CD8-positive, alpha-beta memory T cell (primary cell): ENCODE results near the gene FBXO45. TPM values are rescaled to one million over a fixed set of nuclear protein-coding genes. Genes with fewer than 3 reads are reported as not detected.
A peak's percentile ranks its signal among the peaks of the same experiment; 100 is the strongest.
"Not testable (repeated sequence)": the region's sequence is repeated elsewhere in the genome, so short reads cannot be mapped to it uniquely, and the experiment has no call there.

ENCODE experiments used
- CTCF ChIA-PET: fragments of 350-600 bp; sonication (Branson Sonifier 250); formaldehyde crosslinking; loops from one replicate; lab custom pipeline; 2021; ENCODE audit warnings: antibody characterized with exemption; lab: Charles Lee
- POLR2A ChIA-PET: fragments of 350-600 bp; sonication (Branson Sonifier 250); formaldehyde crosslinking; loops from one replicate; lab custom pipeline; 2021; ENCODE audit warnings: antibody characterized with exemption; lab: Charles Lee
- DNase-seq, 5 donors: peaks; one replicate each; pipeline versions ENCODE4 v3.0.0 to v3.0.0-alpha.2; 2020 to 2022; ENCODE audit warnings: mixed read lengths in 1 of 5
- H3K27ac ChIP-seq: one replicate; pipeline ENCODE4 v1.7.0; 2013; ENCODE audit warnings: low read depth, mild to moderate bottlenecking, low read length, moderate library complexity
- H3K27me3 ChIP-seq: 2 replicates; pipeline ENCODE4 v1.7.0; 2013; ENCODE audit warnings: low read length, mild to moderate bottlenecking; ENCODE audit not compliant: insufficient read depth, poor library complexity, severe bottlenecking
- H3K36me3 ChIP-seq: 2 replicates; pipeline ENCODE4 v1.7.0; 2013; ENCODE audit warnings: mild to moderate bottlenecking, low read length, moderate library complexity; ENCODE audit not compliant: insufficient read depth
- H3K4me1 ChIP-seq: 2 replicates; pipeline ENCODE4 v1.7.0; 2013; ENCODE audit warnings: mild to moderate bottlenecking, low read length, moderate library complexity; ENCODE audit not compliant: insufficient read depth
- H3K4me3 ChIP-seq: 2 replicates; pipeline ENCODE4 v1.7.0; 2013; ENCODE audit warnings: mild to moderate bottlenecking, low read length
- H3K9me3 ChIP-seq: 2 replicates; pipeline ENCODE4 v1.7.0; 2013; ENCODE audit warnings: mild to moderate bottlenecking, low read length
- H3K27ac Mint-ChIP-seq, 8 donors: one replicate each; pipeline ENCODE4 v1.8.0; 2020 to 2021; ENCODE audit warnings: mixed read lengths in 8 of 8, mild to moderate bottlenecking in 6 of 8, inconsistent platforms in 3 of 8, moderate library complexity in 3 of 8
- H3K27me3 Mint-ChIP-seq, 2 donors: one replicate each; pipeline ENCODE4 v1.8.0; 2020 to 2021; ENCODE audit warnings: mixed read lengths in 2 of 2, mild to moderate bottlenecking in 1 of 2, moderate library complexity in 1 of 2
- H3K36me3 Mint-ChIP-seq, 3 donors: one replicate each; pipeline ENCODE4 v1.8.0; 2020 to 2021; ENCODE audit warnings: mixed read lengths in 3 of 3, inconsistent platforms in 1 of 3, mild to moderate bottlenecking in 1 of 3
- H3K4me1 Mint-ChIP-seq, 3 donors: one replicate each; pipeline ENCODE4 v1.8.0; 2020 to 2021; ENCODE audit warnings: mixed read lengths in 3 of 3, inconsistent platforms in 1 of 3, mild to moderate bottlenecking in 1 of 3
- H3K4me3 Mint-ChIP-seq, 7 donors: one replicate each; pipeline ENCODE4 v1.8.0; 2020 to 2021; ENCODE audit warnings: mixed read lengths in 7 of 7, mild to moderate bottlenecking in 6 of 7, moderate library complexity in 4 of 7, inconsistent platforms in 2 of 7
- H3K9me3 Mint-ChIP-seq, 5 donors: one replicate each; pipeline ENCODE4 v1.8.0; 2020 to 2022; ENCODE audit warnings: mixed read lengths in 5 of 5, mild to moderate bottlenecking in 3 of 5, moderate library complexity in 2 of 5, inconsistent platforms in 1 of 5
- polyA plus RNA-seq: library from polyadenylated mRNA; unstranded; fragments of 300-500 nt; fragmentation: Illumina TruSeq; gene quantifications from one replicate; pipeline ENCODE4 v1.2.3, GENCODE V29; 2021
- total RNA-seq, 2 experiments: library from RNA; stranded (reverse); gene quantifications; one replicate each; pipeline ENCODE4 v1.2.3, GENCODE V29; 2021

The FBXO45 gene
- total and polyA plus RNA-seq, 3 experiments from 2014 or later: 5.6 to 30.1 (median 29.3) TPM

DNA sequence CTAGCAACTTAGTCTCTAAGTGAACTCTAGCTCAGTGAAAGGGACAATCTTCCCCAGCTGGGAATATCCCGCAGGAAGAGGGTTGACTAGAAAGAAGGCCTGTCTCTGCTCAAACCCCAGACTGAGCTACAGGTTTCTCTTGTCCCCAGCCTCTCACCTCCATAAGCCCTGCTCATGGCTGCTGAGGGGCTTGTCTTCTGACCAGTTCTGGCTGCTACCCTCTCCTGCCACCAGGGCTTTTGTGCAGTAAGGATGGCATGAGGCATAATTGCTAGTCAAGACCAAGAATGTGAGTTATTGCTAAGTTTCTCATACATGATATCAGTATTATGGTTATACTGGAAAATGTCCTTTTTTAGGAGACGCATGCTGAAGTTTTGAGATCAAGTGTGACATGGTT is 21.4 kb upstream of the FBXO45 start:
- H3K9me3 ChIP-seq: no peaks in the 10 kb centered on the region
- H3K4me3 Mint-ChIP-seq: no peak overlapping the region
- DNase-seq: no peak
- H3K27ac Mint-ChIP-seq: no peak overlapping the region
- H3K9me3 Mint-ChIP-seq: peaks cover 0 to 15% (median 2%) of the 10 kb centered on the region in 5 donors
- H3K36me3 Mint-ChIP-seq: peaks cover 0 to 10% (median 3%) of the 10 kb centered on the region in 3 donors
- H3K36me3 ChIP-seq: no peaks in the 10 kb centered on the region
- no peaks in the 10 kb centered on the region for H3K4me1 ChIP-seq
- H3K4me1 Mint-ChIP-seq: no peaks in the 10 kb centered on the region
- ChIA-PET CTCF (no interaction called here), POLR2A (no interaction called here)
- peaks cover 2 to 14% of the 10 kb centered on the region in 2 donors for H3K27me3 Mint-ChIP-seq
- H3K27me3 ChIP-seq: no peaks in the 10 kb centered on the region
- H3K27ac ChIP-seq: no peak overlapping the region
- H3K4me3 ChIP-seq: no peak overlapping the region

GRCh38 chr3:196549312-196549711 is 19.1 kb upstream of the FBXO45 start:
- H3K4me3 Mint-ChIP-seq, POLR2A ChIA-PET, H3K36me3 ChIP-seq, H3K9me3 ChIP-seq, DNase-seq, H3K27me3 ChIP-seq, H3K36me3 Mint-ChIP-seq, H3K27ac Mint-ChIP-seq, H3K27ac ChIP-seq, CTCF ChIA-PET, H3K4me3 ChIP-seq, H3K4me1 ChIP-seq, H3K4me1 Mint-ChIP-seq: not testable (repeated sequence)
- Mint-ChIP-seq H3K27me3 (peaks cover 2 to 10% of the 10 kb centered on the region in 2 donors), H3K9me3 (peaks cover 0 to 15% (median 2%) of the 10 kb centered on the region in 5 donors)

DNA sequence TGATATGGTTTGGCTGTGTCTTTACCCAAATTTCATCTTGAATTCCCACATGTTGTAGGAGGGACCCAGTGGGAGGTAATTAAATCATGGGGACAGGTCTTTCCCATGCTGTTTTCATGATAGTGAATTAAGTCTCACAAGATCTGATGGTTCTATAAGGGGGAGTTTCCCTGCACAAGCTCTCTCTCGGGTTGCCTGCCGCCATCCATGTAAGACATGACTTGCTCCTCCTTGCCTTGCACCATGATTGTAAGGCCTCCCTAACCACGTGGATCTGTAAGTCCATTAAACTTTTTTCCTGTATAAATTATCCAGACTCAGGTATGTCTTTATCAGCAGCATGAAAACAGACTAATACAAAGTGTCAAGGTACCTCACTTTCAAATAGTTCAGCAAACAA is 18.3 kb upstream of the FBXO45 start:
- H3K36me3 ChIP-seq, H3K4me3 ChIP-seq, H3K27me3 Mint-ChIP-seq, H3K4me1 Mint-ChIP-seq, CTCF ChIA-PET, H3K4me3 Mint-ChIP-seq, DNase-seq, POLR2A ChIA-PET, H3K4me1 ChIP-seq, H3K27me3 ChIP-seq, H3K27ac ChIP-seq, H3K9me3 ChIP-seq: not testable (repeated sequence)
- peaks cover 0 to 15% (median 2%) of the 10 kb centered on the region in 5 donors for H3K9me3 Mint-ChIP-seq
- peaks cover 8 to 12% (median 10%) of the 10 kb centered on the region in 3 donors for H3K36me3 Mint-ChIP-seq
- peak overlapping the region in 1 of 8 donors; percentile 36 for H3K27ac Mint-ChIP-seq

DNA sequence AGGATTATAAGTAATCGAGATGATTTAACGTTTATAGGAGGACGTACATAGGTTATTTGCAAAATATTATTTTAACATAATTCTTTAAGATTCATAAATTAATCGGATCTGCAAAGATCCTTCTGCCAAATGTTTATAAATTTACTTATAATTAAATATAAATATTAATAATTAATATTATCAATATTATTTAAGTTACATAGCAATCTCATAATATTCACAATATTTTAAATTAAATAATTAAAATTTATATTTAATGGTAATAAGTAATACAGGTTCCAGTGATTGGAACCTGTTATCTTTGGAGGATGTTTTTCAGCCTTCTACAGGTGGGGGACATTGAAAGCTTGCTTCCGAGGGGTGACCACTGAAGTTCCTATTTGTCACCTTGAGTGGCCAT is 16.2 kb upstream of the FBXO45 start:
- Histone ChIP-seq H3K4me3 (no peak overlapping the region), H3K36me3 (no peaks in the 10 kb centered on the region), H3K4me1 (no peaks in the 10 kb centered on the region), H3K27me3 (no peaks in the 10 kb centered on the region), H3K9me3 (no peaks in the 10 kb centered on the region), H3K27ac (no peak overlapping the region)
- Mint-ChIP-seq H3K27me3 (no peaks in the 10 kb centered on the region), H3K4me3 (no peak overlapping the region), H3K9me3 (peaks cover 0 to 15% (median 2%) of the 10 kb centered on the region in 5 donors), H3K27ac (no peak overlapping the region), H3K4me1 (peaks cover 0 to 4% (median 0%) of the 10 kb centered on the region in 3 donors), H3K36me3 (peaks cover 8 to 24% (median 8%) of the 10 kb centered on the region in 3 donors)
- POLR2A ChIA-PET: no interaction called here
- CTCF ChIA-PET: interaction anchor here (1.3 to 1.4 kb wide), 2 partner anchors 12 to 15 kb away, joined by 4 read pairs; no protein-coding TSS in a partner anchor
- DNase-seq: no peak

GRCh38 chr3:196553551-196553950 is 14.9 kb upstream of the FBXO45 start:
- DNase-seq: no peak
- Mint-ChIP-seq H3K9me3 (peaks cover 0 to 11% (median 0%) of the 10 kb centered on the region in 5 donors), H3K36me3 (peaks cover 0 to 25% (median 5%) of the 10 kb centered on the region in 3 donors), H3K4me1 (peaks cover under 1 to 4% (median 2%) of the 10 kb centered on the region in 3 donors), H3K4me3 (no peak overlapping the region), H3K27ac (peak overlapping the region in 1 of 8 donors; percentile 51), H3K27me3 (no peaks in the 10 kb centered on the region)
- H3K4me3 ChIP-seq: no peak overlapping the region
- ChIA-PET POLR2A (interaction anchor here (0.6 kb wide), 1 partner anchor 80 kb away, joined by 3 read pairs; no protein-coding TSS in a partner anchor), CTCF (interaction anchor here (1.1 to 1.3 kb wide), 3 partner anchors 14 to 25 kb away, joined by 3 to 5 read pairs (median 4); no protein-coding TSS in a partner anchor)
- H3K9me3 ChIP-seq: no peaks in the 10 kb centered on the region
- no peak overlapping the region for H3K27ac ChIP-seq
- no peaks in the 10 kb centered on the region for H3K27me3 ChIP-seq
- no peaks in the 10 kb centered on the region for H3K4me1 ChIP-seq
- H3K36me3 ChIP-seq: no peaks in the 10 kb centered on the region

DNA sequence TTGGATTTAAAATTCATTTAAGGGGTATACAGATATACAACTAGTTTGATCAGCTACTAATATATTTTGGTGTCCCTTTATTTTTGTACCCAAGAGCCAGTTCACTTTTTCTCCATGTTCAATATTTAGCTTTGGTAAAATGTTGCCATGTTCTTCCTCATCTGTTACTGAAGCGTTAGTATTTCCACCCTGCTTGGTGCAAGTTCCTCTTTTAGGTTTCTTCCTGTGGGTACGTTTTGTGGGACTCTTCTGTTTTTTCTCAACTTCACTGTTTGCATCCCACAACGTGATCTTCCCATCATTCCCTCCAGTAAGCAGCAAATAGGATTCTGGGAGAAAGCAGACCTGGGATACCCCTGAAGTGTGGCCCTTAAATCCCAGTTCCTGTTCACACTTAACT is 14.3 kb upstream of the FBXO45 start:
- CTCF ChIA-PET: interaction anchor here (1.1 to 1.2 kb wide), 2 partner anchors 15 to 25 kb away, joined by 3 to 5 read pairs; no protein-coding TSS in a partner anchor
- no peak overlapping the region for H3K4me3 ChIP-seq

DNA sequence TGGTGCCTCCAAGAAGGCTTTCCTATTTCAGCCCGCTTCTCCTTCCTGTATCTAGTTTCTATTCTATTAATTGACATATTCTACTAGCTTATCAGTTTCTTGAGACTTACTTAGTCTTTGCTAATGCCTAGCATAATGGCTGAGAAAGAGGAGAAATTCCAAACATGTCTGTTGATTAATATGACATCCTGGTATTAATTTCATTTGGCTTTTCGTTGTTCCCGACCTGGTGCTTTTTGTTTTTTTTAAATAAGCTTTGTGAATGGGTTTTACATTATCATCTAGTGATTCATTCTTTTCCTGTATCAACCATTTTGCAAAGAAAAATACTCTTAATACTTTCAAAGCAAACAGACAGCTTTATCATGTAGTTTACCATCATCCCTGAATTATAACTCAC is 13.2 kb upstream of the FBXO45 start:
- Mint-ChIP-seq H3K27me3 (no peaks in the 10 kb centered on the region), H3K36me3 (peaks cover 0 to 40% (median 5%) of the 10 kb centered on the region in 3 donors), H3K27ac (peak overlapping the region in 2 of 8 donors; percentile 12 to 43), H3K4me3 (no peak overlapping the region), H3K9me3 (peaks cover 0 to 1% (median 0%) of the 10 kb centered on the region in 5 donors), H3K4me1 (peaks cover 3 to 7% (median 3%) of the 10 kb centered on the region in 3 donors)
- CTCF ChIA-PET: interaction anchor here (1.1 kb wide), 1 partner anchor 54 kb away, joined by 3 read pairs; no protein-coding TSS in a partner anchor
- H3K27me3 ChIP-seq: no peaks in the 10 kb centered on the region
- H3K4me3 ChIP-seq: no peak overlapping the region
- no peaks in the 10 kb centered on the region for H3K36me3 ChIP-seq
- no peak for DNase-seq
- peaks cover 3% of the 10 kb centered on the region for H3K4me1 ChIP-seq
- no peak overlapping the region for H3K27ac ChIP-seq
- POLR2A ChIA-PET: interaction anchor here (1.2 kb wide), 1 partner anchor 13 kb away, joined by 3 read pairs; the partner anchor contains the start of genes FBXO45 and WDR53
- H3K9me3 ChIP-seq: no peaks in the 10 kb centered on the region

More for the DNA sequence above, 14.3 kb upstream of the FBXO45 start:
- peaks cover 1 to 4% (median 3%) of the 10 kb centered on the region in 3 donors for H3K4me1 Mint-ChIP-seq
- no peak overlapping the region for H3K4me3 Mint-ChIP-seq
- peaks cover 0 to 32% (median 5%) of the 10 kb centered on the region in 3 donors for H3K36me3 Mint-ChIP-seq
- H3K27me3 Mint-ChIP-seq: no peaks in the 10 kb centered on the region
- H3K9me3 Mint-ChIP-seq: peaks cover 0 to 9% (median 0%) of the 10 kb centered on the region in 5 donors
- no peak overlapping the region for H3K27ac ChIP-seq
- POLR2A ChIA-PET: interaction anchor here (0.6 kb wide), 1 partner anchor 80 kb away, joined by 3 read pairs; no protein-coding TSS in a partner anchor
- H3K27me3 ChIP-seq: no peaks in the 10 kb centered on the region
- H3K4me1 ChIP-seq: no peaks in the 10 kb centered on the region
- no peaks in the 10 kb centered on the region for H3K9me3 ChIP-seq
- no peak for DNase-seq
- no peaks in the 10 kb centered on the region for H3K36me3 ChIP-seq
- H3K27ac Mint-ChIP-seq: peak overlapping the region in 2 of 8 donors; percentile 11 to 71

GRCh38 chr3:196557236-196557635 is 11.2 kb upstream of the FBXO45 start:
- no peak overlapping the region for H3K4me3 ChIP-seq
- H3K4me3 Mint-ChIP-seq: no peak overlapping the region
- H3K36me3 Mint-ChIP-seq: peaks cover 0 to 55% (median 13%) of the 10 kb centered on the region in 3 donors
- DNase-seq: no peak
- H3K27me3 Mint-ChIP-seq: no peaks in the 10 kb centered on the region
- H3K9me3 ChIP-seq: no peaks in the 10 kb centered on the region
- no peaks in the 10 kb centered on the region for H3K9me3 Mint-ChIP-seq
- no peak overlapping the region for H3K27ac Mint-ChIP-seq
- no peaks in the 10 kb centered on the region for H3K27me3 ChIP-seq
- H3K4me1 Mint-ChIP-seq: peaks cover 3 to 21% (median 3%) of the 10 kb centered on the region in 3 donors
- H3K36me3 ChIP-seq: peaks cover 5% of the 10 kb centered on the region
- ChIA-PET POLR2A (no interaction called here), CTCF (interaction anchor here (1.0 kb wide), 1 partner anchor 19 kb away, joined by 4 read pairs; no protein-coding TSS in a partner anchor)
- no peak overlapping the region for H3K27ac ChIP-seq
- H3K4me1 ChIP-seq: peaks cover 3% of the 10 kb centered on the region
